ENCODE measurements around the gene EI24.

DNA sequence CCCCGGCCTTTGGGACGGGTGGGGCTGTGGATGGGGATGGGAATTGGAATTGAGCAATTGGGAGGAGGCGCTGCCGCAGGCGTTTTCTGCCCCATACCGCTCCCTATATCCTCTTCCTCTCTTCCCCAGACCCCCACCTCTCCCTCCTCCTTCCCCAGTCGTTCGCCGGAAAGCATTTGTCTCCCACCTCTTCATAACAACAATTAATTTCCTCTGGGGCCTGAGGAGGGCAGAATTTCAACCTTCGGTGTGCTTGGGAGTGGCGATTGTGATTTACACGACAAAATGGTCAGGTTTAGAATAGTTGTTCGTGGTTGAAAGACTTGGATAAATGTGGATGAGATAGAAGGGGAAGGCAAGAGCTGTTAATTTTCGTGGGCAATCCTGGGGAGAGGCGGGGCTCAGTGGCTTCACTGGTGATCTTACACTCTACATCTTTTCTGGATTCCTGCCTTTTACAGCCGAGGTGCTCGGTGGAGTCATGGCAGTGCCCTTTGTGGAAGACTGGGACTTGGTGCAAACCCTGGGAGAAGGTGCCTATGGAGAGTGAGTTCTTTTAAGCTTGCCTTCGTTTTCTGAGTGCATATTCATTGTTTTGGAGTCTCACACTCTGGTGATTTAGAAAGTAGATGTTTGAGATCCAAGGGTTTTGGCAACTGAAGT, 57.1 kb downstream of the EI24 start:
- no peak for TF ChIP-seq POLR2A (IDR thresholded peaks at IDR 0.05; ENCODE audit: low read length)
- TF ChIP-seq GATA1 (IDR thresholded peaks at IDR 0.05; ENCODE audit: low read depth, low read length): no peak

Measured in erythroblast (primary cell).